Prostate gland (tissue), 2 donors: Measurements from ENCODE around the gene HIGD1B.
"Not testable (repeated sequence)": the region's sequence is repeated elsewhere in the genome, so short reads cannot be mapped to it uniquely, and the experiment has no call there.

Experiments
- POLR2A ChIP-seq: fragments of 450-650 bp; IDR thresholded peaks from one replicate; pipeline ENCODE4 v1.6.1; 2016; ENCODE audit warnings: antibody characterized with exemption, mild to moderate bottlenecking
- TF ChIP-seq, protein P1 (sequence below), 4 experiments: fragments of 200-600 bp in 2 of 4; fragments of 450-650 bp in 2 of 4; sonication (generic) in 2 of 4; IDR thresholded peaks; 1 replicate in 3 of 4; 2 replicates in 1 of 4; pipeline ENCODE4 v1.5.1; 2016 to 2019; ENCODE audit warnings: antibody characterized with exemption in 4 of 4, mild to moderate bottlenecking in 2 of 4, moderate library complexity in 2 of 4

DNA sequence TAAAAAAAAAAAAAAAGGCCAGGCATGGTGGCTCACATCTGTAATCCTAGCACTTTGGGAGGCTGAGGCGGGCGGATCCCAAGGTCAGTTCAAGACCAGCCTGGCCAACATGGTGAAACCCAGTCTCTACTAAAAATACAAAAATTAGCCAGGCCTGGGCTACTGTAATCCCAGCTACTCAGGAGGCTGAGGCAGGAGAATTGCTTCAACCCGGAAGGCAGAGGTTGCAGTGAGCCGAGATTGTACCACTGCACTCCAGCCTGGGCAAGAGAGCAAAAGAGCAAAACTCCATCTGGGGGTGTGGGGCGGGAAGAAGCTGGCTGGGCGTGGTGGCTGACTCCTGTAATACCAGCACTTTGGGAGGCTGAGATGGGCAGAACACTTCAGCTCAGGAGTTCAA is 29.2 kb upstream of the HIGD1B start:
- TF ChIP-seq POLR2A = not testable (repeated sequence)
- TF ChIP-seq, protein P1, sequence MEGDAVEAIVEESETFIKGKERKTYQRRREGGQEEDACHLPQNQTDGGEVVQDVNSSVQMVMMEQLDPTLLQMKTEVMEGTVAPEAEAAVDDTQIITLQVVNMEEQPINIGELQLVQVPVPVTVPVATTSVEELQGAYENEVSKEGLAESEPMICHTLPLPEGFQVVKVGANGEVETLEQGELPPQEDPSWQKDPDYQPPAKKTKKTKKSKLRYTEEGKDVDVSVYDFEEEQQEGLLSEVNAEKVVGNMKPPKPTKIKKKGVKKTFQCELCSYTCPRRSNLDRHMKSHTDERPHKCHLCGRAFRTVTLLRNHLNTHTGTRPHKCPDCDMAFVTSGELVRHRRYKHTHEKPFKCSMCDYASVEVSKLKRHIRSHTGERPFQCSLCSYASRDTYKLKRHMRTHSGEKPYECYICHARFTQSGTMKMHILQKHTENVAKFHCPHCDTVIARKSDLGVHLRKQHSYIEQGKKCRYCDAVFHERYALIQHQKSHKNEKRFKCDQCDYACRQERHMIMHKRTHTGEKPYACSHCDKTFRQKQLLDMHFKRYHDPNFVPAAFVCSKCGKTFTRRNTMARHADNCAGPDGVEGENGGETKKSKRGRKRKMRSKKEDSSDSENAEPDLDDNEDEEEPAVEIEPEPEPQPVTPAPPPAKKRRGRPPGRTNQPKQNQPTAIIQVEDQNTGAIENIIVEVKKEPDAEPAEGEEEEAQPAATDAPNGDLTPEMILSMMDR (IDR thresholded peaks at IDR 0.05) = not testable (repeated sequence)
